ENCODE measurements around the gene TRIM46. TPM values are rescaled to one million over a fixed set of nuclear protein-coding genes. Genes with fewer than 3 reads are reported as not detected.

The TRIM46 gene
- total RNA-seq, 1 experiment from 2014 or later: 3.8 TPM

Other genes with a start within 250 kb of the TRIM46 start
- gene PMVK, start 237.1 kb upstream of the TRIM46 start, total RNA-seq (2021; ENCODE audit: unreplicated experiment): 42.2 TPM
- gene PBXIP1, start 217.8 kb upstream of the TRIM46 start, total RNA-seq (2021; ENCODE audit: unreplicated experiment): 40.7 TPM
- 41.1 TPM for gene PYGO2, start 212.1 kb upstream of the TRIM46 start, total RNA-seq (2021; ENCODE audit: unreplicated experiment)
- gene SHC1, start 203.1 kb upstream of the TRIM46 start, total RNA-seq (2021; ENCODE audit: unreplicated experiment): 373 TPM
- gene CKS1B, start 199.2 kb upstream of the TRIM46 start, total RNA-seq (2021; ENCODE audit: unreplicated experiment): 212 TPM
- gene FLAD1, start 190.5 kb upstream of the TRIM46 start, total RNA-seq (2021; ENCODE audit: unreplicated experiment): 72.8 TPM
- 0.67 TPM for gene LENEP, start 180.3 kb upstream of the TRIM46 start, total RNA-seq (2021; ENCODE audit: unreplicated experiment)
- gene ZBTB7B, start 171.0 kb upstream of the TRIM46 start, total RNA-seq (2021; ENCODE audit: unreplicated experiment): 55.8 TPM
- 0.13 TPM for gene DCST2, start 140.1 kb upstream of the TRIM46 start, total RNA-seq (2021; ENCODE audit: unreplicated experiment)
- gene DCST1, start 140.0 kb upstream of the TRIM46 start, total RNA-seq (2021; ENCODE audit: unreplicated experiment): not detected
- 41.7 TPM for gene ADAM15, start 122.5 kb upstream of the TRIM46 start, total RNA-seq (2021; ENCODE audit: unreplicated experiment)
- 8.0 TPM for gene EFNA4, start 110.1 kb upstream of the TRIM46 start, total RNA-seq (2021; ENCODE audit: unreplicated experiment)
- gene EFNA3, start 95.0 kb upstream of the TRIM46 start, total RNA-seq (2021; ENCODE audit: unreplicated experiment): 2.3 TPM
- 23.8 TPM for gene EFNA1, start 46.0 kb upstream of the TRIM46 start, total RNA-seq (2021; ENCODE audit: unreplicated experiment)
- 67.4 TPM for gene SLC50A1, start 38.0 kb upstream of the TRIM46 start, total RNA-seq (2021; ENCODE audit: unreplicated experiment)
- gene DPM3, start 33.3 kb upstream of the TRIM46 start, total RNA-seq (2021; ENCODE audit: unreplicated experiment): 66.0 TPM
- 155 TPM for gene KRTCAP2, start 545 bp upstream of the TRIM46 start, total RNA-seq (2021; ENCODE audit: unreplicated experiment)
- gene THBS3, start 34.0 kb downstream of the TRIM46 start, total RNA-seq (2021; ENCODE audit: unreplicated experiment): 35.9 TPM
- gene MTX1, start 34.8 kb downstream of the TRIM46 start, total RNA-seq (2021; ENCODE audit: unreplicated experiment): 53.6 TPM
- gene ENTREP3, start 81.6 kb downstream of the TRIM46 start, total RNA-seq (2021; ENCODE audit: unreplicated experiment): 94.7 TPM
- gene SCAMP3, start 88.5 kb downstream of the TRIM46 start, total RNA-seq (2021; ENCODE audit: unreplicated experiment): 200 TPM
- 43.6 TPM for gene CLK2, start 99.7 kb downstream of the TRIM46 start, total RNA-seq (2021; ENCODE audit: unreplicated experiment)
- gene HCN3, start 103.6 kb downstream of the TRIM46 start, total RNA-seq (2021; ENCODE audit: unreplicated experiment): 7.8 TPM
- 0.13 TPM for gene PKLR, start 127.6 kb downstream of the TRIM46 start, total RNA-seq (2021; ENCODE audit: unreplicated experiment)
- 255 TPM for gene FDPS, start 135.0 kb downstream of the TRIM46 start, total RNA-seq (2021; ENCODE audit: unreplicated experiment)
- gene RUSC1, start 147.0 kb downstream of the TRIM46 start, total RNA-seq (2021; ENCODE audit: unreplicated experiment): 77.9 TPM

Measured in Panc1 (cell line).